HG03558 (cell line): Measurements from ENCODE around the gene KDM2B.
A peak's percentile ranks its signal among the peaks of the same experiment; 100 is the strongest.

Experiments
- ATAC-seq: cut with Tn5 transposase; IDR thresholded peaks from one replicate; pipeline ENCODE4 v1.9.1; 2021; ENCODE audit warnings: moderate number of reproducible peaks; ENCODE audit not compliant: unreplicated experiment; ENCODE audit errors: extremely low read depth

The KDM2B gene

DNA sequence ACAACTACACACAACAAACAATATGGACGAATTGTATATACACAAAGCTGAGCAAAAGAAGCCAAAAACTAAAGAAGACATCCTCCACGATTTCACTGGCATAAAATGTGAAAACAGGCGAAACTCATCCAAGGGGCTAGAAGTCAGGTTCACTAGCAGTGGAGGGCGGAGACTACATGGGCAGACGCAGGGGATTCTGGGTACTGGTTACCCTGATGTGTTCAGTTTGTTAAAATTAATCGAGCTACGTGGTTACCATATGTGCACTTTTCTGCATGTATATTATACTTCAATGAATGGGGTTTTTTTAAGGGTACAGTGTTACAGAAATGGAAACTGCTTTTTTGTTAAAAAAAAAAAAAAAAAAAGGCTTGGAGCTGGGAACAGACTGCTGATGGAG is 12.3 kb downstream of the KDM2B start:
- no peak for ATAC-seq

DNA sequence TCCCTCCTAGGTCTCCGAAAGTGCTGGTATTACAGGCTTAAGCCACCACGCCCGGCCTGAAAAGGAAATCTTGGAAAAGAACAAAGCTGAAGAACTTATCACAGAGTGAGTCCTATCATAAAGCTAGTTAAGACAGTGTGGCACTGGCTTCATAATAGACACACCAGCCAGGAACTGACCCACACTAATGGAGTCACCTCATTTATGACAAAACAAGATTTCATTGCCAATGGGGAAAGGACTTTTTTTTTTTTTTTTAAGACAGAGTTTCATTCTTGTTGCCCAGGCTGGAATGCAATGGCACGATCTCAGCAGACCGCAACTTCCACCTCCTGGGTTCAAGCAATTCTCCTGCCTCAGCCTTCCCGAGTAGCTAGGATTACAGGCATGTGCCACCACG is 15.7 kb downstream of the KDM2B start:
- no peak for ATAC-seq

DNA sequence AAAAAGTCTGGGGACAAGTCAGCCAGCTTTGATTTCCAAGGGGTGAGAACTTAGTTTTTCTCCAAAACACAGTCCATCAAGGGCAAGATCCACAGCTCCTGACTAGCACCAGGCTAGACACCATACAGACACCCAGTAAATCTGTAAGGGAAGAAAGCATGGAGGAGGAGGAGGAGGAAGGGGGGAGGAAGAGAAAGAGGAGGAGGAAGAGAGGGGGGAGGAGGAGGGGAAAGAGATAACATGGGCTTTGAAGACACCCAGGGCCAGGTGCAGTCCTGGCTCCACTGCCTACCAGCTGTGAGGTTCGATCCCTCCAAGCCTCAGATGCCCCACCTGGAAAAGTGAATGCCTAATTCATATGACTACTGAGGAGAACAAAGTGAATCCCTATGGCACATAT is 18.3 kb downstream of the KDM2B start:
- ATAC-seq, result no peak

DNA sequence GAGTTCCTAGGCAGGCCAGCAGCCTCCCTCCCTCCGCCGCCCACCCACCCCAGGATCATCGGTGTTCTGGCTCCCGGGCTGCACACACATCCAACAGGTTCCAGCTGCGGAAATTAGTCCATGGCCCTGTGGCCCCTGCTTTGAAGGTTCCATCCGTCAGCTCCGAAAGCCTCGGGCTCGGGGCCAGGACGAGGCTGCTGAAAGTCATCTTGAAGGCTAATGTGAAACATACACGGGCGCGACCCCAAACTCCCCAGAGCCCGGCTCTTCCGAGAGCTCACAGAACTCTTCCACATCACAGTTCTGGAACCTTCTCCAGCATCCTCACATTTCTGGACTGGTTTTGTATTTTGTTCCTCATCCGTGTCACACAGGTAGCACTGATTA is 19.8 kb downstream of the KDM2B start:
- no peak for ATAC-seq

DNA sequence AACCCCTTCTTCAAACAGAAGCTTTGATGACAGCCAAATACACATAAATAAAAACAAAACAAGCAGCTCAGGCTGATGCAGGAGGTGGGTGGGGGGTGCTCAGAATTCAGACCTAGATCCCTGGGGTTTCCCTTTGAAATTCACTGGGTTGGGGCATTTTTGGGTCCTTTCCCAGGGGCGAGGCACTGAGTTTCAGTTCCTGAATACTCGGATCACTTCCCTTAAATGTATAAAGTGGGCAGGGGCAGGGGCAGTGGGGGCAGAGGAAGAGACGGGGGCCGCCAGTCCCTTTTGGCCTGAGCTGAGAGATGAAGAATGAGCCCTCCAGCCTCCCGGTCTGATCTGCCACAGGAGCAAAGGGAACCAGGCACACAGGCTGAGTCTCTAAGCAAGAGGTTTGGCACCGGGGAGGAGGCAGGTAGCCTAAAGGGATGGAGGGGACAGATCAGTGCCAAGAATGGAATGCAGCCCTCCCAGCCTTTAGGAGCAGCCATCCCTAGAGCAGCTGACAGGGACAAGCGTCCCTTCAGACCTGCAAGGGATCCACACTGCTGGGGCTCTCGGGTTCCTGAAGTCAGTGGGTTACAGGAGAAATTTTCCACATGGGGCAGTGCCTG is 20.3 kb downstream of the KDM2B start:
- ATAC-seq, result no peak

DNA sequence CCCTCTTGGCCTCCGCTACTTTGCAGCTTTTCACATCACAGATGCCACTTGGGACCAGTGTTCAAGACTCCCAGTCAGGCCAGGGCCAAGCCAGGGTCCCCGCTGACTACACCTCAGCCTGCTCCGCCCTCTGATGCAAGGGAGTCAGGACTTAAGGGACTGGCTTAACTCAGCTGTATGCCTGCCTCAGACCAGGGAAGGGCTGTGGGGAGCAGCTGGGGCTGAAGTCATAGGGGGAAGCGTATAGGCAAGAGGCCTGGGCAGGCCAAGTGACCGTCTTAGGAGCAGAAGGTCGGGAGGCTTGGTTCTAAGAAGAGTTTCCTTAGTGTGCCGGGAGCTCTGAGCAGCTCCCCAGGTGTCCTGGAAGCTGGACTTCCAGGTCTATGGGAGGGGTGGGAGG is 21.9 kb downstream of the KDM2B start:
- no peak for ATAC-seq

DNA sequence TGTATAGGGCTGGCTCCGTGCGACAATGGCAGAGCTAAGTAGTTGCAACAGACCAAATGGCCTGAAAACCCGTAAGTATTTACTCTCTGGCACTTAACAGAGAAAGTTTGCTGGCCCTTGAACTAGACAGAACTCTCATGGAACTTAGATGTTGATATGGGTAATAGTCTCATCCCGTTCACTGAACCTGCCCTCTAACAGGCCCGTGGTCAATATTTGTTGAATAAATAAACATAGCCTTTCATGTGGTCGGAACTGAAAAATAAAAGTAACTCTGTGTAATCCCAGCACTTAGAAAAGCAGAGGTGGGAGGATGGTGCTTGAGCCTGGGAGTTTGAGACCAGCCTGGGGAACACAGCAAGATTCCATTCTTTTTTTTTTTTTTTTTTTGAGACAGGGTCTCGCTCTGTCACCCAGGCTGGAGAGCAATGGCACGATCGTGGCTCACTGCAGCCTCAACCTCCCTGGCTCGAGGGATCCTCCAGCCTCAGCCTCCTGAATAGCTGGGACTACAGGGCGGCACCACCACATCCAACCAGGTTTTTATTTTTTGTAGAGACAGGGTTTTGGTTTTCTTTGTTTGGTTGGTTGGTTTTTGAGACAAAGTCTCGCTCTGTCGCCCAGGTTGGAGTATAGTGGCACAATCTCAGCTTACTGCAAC is 29.7 kb downstream of the KDM2B start:
- ATAC-seq, result no peak

DNA sequence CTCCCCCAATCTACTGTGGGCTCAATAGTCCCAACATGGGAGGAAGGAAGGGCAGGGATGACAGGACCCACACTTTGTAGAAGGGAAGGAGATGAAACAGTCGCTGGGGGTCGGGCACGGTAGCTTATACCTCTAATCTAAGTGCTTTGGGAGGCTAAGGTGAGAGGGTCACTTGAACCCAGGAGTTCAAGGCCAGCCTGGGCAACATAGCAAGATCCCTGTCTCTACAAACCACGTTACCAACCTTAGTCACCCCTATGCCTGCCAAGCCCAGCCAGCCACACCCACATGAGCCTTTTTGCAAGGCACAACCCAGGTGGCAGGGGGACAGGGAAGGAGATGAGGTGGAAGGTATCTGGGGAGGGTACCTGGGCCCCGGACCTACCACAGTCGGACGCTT is 31.7 kb downstream of the KDM2B start:
- no peak for ATAC-seq

DNA sequence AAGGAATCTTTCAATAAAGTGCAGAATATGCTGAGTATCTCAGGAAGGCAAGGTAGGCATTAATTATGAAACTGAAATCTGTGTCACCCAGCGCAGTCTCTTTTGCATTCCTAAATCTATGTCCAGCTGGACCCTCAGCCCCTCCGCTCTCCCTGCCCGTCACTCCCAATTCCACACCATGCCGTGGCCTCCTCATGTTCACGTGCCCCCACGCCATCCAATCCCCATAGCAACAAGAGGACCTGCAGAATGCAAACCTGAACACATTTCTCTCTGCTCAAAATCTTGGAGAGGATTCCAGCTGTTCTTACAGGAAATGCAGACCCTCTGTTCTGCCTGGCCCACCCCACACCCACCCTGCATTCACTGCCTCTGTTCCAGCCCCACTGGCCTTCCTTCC is 35.3 kb downstream of the KDM2B start:
- ATAC-seq, result no peak

DNA sequence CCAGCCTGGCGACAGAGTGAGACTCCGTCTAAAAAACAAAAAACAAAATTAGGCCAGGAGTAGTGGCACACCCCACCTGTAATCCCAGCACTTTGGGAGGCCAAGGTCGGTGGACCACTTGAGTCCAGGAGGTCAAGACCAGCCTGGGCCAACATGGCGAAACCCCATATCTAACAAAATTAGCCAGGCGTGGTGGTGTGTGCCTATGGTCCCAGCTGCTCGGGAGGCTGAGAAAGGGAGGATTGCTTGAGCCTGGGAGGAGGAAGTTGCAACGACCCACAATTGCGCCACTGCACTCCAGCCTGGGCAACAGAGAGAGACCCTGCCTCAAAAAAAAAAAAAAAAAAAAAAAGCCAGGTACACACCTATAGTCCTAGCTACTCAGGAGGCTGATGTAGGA is 37.0 kb downstream of the KDM2B start:
- ATAC-seq, result no peak

DNA sequence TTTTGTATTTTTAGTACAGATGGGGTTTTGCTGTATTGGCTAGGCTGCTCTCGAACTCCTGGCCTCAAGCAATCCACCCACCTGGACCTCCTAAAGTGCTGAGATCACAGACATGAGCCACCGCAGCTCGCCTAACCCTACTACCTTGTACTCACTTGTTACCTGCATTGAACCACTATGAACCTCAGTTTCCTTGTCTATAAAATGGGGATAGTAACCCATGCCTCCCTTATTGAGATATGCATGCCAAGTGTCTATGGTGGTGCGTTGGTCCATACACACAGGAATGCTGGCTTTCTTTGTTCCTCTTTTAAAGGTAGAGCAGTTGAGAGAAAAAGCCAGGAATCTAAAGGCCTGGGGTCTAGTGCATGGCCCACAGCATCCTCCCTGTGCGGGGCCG is 40.9 kb downstream of the KDM2B start:
- ATAC-seq, result no peak

DNA sequence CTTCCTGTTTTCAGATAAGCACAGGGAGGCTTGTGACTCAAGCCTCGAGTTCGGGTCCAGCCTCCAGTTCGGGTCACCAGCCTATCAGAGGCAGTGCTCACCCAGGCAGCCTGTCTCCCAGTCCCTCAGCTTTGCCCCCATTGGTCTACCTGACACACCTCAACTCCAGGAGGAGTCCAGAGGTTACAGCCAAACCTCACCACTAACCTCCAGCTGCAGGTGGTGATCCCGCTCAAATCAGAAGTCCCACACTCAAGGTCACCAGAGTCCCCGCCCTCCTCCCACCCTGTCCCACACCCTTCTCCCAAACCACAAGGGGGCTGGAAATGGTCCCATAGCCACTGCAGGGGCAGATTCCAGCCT is 42.1 kb downstream of the KDM2B start:
- ATAC-seq, result no peak

DNA sequence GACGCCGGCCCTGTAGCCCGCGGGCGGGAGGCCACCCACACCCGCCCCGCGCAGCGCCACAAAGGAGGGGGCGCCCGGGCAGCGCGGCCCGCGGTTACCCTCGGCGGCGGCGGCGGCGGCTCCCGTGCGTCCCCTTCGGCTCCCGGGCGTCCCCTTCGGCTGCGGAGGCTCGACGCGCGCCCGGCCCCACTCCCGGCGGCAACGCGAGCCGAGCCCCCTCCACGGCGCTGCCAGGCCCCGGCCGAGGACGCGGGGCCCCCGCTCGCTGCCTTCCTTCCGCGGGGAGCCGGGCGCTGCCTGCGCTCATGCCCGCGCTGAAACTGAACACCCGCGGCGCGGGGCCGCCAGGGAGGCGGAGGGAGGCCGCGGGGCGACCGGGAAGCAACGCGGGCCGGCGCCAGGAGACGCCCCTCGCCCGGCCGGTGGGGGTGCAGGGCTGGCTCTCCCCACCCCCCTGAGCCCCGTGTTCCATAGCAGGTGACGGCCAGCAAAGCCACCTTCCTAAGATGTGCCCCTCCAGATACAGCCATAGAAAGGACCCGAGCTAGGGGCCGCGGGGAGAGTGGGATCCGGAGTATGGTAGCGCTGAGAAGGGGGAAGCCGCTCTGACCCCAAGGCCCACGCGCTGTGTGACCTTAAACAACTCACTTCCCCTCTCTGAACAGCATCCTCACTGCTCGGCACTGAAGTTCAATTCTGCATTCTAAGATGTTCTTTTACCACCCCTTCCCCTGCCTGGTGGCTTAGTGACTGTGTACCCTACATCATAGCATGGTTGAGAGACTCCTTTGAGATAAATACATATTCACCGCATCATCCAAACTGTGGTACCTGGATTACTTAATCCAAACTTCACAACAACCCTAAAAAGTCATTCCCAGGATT is 42.8 kb downstream of the KDM2B start:
- no peak for ATAC-seq

DNA sequence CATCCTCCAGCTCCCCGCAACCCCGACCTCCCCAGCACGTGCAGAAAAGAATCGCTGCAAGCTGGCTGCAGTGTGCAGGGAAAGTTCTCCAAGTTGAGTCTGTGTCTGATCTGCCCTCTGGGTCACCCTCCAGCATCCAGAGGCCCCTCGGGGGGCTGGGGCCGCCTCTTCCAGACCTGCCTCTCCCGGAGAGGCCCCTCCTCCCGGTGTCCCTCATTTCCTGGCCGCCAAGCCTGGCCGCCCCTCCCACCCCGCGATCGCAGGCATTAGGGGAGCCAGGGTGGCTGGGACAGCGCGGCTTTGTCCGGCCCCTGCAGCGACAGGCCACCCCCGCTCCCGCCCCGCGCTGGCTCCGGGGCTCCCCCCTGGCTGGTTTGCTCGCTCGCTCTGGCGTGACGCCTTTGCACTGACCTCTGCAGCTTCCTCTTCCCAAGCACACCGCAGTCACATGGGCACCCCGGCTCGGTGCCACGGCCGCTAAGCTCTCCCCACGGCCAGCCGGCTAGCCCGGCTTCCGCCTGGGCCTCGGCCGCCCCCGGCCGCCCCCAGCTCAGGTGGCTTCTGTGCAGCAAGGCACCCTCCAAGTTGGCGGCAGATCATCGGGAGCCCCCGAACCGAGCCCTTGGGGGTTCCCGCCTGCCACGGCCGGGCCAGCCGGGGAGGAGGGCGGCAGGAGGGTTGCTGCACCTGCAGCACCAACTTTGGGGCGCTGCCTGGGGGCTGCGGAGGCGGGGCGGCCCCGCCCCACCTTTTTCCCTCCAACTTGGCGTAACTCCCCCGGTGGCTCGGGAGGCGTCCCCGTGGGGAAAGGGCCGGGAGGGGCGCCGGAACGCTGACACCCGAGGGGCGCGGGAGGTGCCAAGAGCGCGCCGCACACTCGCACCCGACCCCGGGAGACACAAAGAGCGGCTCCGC is 43.7 kb downstream of the KDM2B start:
- ATAC-seq, result peak; percentile 40

DNA sequence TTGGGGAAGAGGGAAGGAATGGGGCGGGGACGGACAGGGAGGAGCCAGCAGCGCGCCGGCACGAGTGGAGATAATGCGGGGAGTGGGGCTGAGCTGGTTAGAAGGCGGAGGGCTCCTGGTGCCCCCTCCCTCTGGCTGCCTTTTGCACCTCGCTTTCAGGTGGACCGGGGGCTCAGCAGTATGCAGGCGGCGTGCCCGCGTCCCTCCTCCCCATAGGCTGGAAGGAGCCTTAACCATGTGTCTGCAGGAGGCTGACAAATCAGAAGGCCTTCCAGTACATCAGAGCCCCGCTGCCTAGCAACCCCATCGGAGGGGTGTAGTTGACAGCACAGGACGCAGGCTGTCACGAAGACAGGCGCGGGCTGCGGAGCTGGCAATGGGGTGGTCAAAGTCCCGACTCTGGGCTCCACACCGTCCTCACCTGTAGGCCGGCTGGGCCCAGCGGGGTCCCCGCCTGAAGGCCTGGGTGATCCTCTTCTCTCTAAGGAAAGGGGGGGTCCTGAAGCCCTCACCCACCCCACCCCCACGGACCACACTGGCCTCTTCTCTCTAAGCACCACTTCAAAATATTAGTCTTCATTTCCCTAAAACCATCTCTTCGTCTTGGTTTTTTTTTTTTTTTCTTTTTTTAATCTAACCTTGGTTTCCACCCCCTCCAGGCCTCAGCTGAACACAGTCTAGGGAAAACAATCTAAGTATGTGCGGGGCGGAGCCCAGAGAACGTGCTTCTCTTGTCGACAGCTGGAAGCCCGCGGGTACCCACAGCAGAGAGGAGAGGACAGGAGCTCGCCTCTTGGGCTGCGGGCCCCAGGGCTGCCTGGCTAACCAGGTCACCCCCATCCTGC is 44.5 kb downstream of the KDM2B start:
- peak; percentile 28 for ATAC-seq

DNA sequence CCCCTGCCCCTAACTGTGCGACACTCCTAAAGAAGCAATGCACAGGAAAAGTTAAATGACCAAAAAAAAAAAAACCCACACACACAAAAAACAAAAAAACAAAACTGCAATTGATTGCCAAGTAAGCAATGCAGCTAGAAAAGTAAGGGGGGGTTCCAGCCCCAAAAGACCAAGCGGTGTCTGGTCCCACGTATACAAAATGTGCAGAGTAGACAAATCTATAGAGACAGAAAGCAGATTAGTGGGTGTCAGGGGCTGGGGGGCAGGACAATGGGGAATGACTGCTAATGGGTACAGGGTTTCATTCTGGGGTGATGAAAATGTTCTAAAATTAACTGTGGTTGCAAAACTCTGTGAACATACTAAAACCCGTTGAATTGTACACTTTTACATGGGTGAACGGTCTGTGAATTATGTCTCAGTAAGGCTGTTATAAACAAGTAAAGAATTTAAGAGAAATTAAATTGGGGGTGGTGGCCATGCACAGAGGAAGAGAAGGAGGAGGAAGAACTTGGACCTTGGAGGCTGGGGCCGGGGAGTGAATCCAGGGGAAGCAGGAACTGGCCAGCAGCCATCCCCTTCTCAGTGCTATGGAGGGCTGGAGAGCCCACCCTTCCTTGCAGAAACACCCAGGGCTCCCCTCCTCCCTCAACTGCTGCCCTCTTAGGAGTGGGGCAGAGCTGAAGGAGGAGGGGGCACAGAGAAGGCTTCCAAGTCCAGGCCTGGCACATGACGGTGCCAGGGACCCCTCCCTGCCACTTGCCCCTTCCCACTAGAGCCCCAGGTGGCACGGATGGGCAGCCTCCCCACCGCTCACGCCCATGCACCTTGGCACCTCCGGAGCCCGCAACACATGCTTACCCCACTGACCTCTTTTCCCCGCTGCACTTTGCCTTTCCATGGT is 45.4 kb downstream of the KDM2B start:
- no peak for ATAC-seq

DNA sequence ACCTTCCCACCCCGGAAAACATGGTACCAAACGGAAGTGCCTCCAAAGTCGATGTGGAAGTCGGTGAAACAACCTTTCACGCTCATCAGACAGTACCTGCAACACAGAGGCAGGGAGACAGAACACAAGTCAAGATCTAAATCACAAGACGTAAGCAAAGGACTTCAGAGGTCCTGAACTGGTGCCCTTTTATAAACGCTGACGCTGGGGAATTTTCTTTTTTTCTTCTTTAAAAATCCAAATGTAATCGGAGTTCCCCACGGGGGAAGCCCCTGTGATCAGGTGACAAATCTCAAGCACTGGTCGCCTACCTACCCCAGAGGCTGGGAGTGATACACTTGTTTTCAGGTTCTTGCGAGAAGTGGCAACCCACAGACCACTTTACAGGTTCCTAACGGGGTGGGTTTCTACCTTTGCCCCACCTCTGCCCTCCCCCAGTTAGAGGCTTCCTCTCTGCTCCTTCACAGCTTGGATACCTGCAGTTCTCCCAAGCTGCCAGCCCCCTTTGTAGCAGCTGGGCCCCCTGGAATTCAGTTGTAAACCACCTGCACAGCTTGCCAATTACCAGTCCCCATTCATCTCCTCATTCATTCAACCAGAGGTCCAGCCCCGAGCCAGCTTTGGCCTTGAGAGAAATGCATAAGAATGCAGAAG is 46.2 kb downstream of the KDM2B start:
- ATAC-seq, result no peak

DNA sequence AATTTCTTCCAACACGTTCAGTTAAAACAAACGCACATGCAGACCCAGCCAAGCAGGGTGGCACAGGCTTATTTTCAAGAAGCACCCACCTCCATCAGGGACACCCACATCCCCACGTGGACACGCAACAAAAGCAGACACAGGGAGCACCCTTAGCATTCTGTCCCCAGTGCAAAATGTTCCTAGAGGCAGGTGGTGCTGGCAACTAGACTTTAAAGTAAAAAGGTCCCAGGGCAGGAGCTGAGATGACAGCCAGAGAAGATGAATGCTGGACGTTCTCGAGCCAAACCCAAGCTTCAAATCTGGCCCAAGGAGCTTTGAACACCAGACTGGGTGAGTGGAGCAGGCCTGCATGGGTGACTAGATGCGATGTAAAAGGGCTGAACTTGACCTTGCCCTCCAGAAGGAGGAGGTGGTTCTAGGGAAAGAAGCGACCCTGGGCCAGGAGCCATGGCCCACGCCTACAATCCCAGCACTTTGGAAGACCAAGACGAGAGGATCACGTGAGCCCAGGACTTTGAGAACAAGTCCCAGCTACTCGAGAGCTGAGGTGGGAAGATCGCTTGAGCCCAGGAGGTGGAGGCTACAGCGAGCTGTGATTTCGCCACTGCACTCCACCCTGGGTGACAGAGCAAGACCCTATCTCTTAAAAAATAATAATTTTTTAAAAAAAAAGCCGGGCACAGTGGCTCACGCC is 47.3 kb downstream of the KDM2B start:
- ATAC-seq, result no peak
